T-helper 22 cell (primary cell): Measurements from ENCODE around the gene CCDC68.

Source experiments
- DNase-seq: peaks from one replicate; pipeline ENCODE4 v3.0.0-alpha.2; 2020; ENCODE audit warnings: low read depth

The CCDC68 gene

GRCh38 chr18:54918060-54918459 is 41.2 kb downstream of the CCDC68 start:
- no peak for DNase-seq

- DNase-seq, result no peak
Observed at GRCh38 chr18:54916507-54916906, 42.8 kb downstream of the CCDC68 start.

GRCh38 chr18:54914816-54915215 is 44.4 kb downstream of the CCDC68 start:
- DNase-seq, result no peak

DNA sequence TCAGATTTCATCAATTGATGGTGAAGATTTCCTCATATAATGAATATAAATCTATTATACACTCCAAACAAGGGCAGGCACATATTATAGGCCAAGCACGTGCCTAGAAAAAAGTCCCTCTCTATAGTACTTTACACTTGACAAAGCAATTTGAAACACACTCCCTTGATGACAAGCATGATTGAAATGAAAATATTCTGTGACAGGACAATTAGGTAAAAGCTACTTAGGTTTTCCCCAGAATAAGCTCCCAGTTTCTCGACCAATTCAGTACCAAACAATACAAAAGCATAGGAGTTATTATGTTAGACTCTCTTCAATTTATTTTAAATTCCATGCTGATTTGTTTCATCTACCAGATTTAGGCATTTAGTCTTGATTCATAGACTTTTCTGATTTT is 47.7 kb downstream of the CCDC68 start:
- no peak for DNase-seq

- DNase-seq, result no peak
Observed at GRCh38 chr18:54910161-54910919, 48.9 kb downstream of the CCDC68 start.

DNA sequence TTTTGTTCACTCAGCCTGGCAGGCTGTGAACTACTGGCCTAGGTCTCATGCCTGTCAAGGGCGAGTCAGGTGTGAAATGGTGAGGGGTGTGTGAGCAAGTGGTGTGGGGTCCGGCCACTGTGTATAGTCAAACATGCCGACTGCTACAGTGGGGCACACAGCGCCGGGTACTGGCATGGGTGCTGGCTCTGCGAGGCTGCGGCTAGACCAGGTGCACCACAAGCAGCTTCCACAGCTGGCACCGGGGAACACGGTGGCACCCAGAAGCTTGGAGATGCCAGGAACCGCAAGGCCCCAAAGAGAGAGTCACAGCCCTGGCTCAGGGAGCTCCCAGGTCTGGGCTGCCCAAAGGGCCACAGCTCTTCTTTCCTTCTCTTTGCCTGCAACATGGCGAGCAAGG is 49.7 kb downstream of the CCDC68 start:
- no peak for DNase-seq

GRCh38 chr18:54906331-54907185 is 52.7 kb downstream of the CCDC68 start:
- no peak for DNase-seq

DNA sequence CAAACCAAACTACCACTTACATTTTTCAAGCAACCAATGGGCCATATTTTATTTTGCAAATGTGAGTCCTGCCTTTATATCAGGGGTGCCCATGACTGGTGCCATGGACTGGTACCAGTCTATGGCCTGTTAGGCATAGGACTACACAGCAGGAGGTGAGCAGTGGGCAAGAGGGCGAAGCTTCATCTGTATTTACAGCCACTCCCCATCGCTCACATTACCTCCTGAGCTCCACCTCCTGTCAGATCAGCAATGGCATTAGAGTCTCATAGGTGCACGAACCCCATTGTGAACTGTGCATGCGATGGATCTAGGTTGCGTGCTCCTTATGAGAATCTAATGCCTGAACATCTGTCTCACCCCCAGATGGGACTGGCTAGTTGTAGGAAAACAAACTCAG is 53.6 kb downstream of the CCDC68 start:
- no peak for DNase-seq

DNA sequence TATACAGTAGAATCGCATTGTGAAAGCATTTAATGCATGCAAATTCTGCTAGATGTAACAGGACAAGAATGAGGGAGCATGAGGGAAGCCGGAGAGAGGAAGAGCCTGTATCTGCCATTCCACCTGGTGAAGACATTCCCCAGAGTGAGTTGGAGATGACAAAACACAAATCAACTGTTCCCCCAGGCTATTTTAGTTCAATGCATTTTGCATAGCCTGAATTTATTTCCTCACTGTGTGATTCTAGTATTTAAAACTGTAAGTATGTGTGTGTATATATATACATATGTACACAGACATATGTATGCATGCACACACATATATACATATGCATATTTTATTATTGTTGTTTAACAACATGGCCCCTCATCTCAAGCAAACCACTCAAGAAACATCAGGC is 54.7 kb downstream of the CCDC68 start:
- DNase-seq, result no peak

GRCh38 chr18:54900290-54900689 is 59.0 kb downstream of the CCDC68 start:
- DNase-seq, result no peak

- no peak for DNase-seq
Observed at GRCh38 chr18:54899500-54899899, 59.8 kb downstream of the CCDC68 start.

DNA sequence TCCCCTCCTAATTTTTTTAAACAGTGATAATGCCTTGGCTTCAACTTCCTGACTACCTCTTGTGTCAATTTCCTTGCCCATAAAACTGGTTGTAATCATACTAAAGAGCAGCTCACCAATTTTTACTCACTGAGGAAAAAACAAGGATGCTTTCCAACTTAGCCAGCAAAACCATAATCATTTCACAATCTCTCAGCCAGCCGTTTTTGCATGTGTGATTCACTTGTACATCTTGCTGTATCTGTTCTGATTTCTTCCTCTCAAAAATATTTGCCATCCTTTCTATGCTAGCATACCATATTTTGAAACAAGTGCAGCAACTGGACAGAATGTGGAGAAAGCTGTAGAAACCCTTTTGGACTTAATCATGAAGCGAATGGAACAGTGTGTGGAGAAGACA is 70.3 kb downstream of the CCDC68 start:
- no peak for DNase-seq

DNA sequence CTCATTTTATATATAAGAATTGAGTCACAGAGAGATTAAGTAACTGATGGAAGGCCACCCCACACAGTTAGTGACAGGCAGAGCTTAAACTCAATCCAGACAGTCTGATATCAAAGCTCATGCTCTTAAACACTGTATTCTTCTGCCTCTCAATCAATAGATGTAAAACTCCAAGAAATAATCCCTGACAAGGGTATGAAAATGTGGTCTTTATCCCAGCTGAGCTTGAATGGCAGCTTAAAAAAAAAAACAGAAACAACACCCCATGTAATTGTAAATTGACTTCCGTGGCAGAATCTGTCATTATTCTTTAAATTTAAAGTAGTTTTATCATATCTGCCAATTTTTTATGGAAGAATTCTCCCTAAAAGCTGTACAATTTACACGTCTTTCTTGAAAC is 70.9 kb downstream of the CCDC68 start:
- DNase-seq, result no peak

DNA sequence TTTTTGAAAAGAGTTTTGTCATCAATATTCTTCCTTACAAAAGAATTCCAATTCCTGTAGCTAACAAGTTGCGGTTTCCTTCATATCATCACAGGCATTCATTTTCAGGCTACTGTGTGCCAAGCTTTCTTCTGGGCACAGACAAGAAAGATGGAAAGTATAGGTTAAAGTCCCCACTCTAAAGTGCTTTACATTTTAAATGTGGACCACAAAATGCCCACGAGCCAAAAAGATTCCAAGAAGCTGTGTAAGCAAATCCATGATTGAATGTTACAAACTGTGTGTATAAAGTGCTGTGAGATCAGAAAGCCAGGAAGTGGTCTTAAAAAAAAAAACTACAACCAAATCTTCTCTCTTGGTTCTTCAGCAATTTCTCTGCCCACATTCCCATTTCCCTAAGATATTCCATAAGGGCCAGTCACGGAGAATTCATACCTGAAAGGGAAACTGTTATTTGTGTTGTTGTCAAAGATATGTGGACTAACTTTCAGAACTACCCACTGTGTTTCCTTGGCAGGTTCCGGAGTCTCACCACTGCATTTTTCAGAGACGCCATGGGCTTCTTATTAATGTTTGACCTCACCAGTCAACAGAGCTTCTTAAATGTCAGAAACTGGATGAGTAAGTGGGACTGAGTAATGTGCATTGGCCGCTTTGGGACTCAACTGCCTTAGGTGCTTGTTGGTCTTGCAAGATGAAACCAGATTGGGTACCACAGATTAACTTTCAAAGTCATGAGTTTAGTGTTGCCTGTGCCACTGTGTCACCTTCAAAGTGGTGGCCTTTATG is 75.3 kb downstream of the CCDC68 start:
- no peak for DNase-seq

DNA sequence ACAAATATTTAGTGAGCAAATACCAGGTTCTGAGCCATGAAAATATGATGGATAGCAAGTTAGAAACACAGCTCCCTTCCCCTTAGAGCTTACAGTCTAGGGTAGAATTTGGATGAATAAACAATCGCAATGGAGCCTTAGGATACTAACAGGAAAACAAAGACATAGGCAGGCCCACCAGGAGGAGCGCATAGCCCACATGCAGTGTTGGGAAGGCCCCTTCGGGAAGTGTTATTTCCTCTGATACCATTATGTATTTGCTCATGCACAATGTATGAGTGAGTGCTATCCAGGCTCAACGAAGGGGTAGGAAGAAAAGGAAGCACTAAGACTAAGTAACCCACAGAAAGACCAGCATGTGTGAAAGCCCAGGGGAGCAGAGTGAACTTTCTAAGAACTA is 76.9 kb downstream of the CCDC68 start:
- no peak for DNase-seq

DNA sequence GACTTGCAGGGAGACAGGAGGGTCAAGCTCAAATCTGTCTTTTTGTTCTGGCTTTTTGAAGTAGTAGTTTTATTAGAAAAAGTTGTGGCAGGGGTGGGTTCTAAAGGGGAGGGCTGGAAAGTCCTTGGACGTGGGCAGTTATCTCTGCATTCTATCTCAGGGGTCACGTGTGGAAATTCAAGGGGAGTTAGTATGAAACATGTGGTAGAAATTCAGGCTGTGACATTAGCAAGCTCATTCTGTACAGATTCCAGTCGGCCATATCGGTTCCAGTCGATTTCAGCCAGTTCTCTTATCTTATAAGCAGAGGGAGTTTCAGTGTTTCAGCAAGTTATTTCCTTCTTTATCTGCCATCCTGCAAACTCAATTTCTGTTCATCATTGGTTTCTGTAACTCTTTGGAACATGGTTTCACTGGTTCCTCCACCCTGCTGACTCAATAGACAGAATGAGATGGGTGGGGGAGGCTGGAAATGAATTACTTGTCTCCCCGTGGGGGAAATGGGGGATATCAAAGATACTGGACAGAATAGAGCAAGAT is 78.0 kb downstream of the CCDC68 start:
- DNase-seq, result no peak

GRCh38 chr18:54880395-54881105 is 78.7 kb downstream of the CCDC68 start:
- no peak for DNase-seq

- no peak for DNase-seq
Observed at GRCh38 chr18:54879691-54880090, 79.6 kb downstream of the CCDC68 start.

DNA sequence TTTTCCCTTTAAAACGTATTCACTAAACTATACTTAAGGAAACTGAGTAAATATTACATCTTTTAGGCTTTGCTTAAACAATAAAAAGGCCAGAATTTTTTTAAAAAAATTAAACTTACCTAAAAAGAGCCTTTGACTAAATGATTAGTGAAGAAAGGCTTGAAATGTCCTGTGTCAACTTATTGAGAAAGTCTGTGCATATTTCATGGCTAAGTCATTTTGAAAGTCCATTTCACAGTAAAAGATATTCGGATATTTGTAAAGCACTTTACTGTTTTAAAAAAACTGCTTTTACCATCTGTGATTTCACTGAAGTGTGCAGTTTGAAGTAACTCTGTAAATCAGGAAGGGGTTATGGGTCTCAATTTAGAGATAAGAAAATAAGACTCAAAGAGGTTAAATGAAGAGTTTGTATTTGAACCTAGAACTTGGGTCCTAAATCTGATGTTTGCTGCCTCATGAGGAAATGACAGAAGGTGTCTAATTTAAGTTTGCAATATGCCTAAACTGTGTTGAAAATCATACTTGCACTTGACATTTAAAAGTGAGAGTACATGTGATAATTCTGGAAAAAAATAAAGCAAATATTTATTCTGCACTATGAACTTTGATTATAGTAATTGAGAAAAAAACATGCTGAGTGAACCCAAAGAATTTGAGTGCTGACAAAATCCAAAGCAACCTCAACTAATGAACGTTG is 80.5 kb downstream of the CCDC68 start:
- no peak for DNase-seq

DNA sequence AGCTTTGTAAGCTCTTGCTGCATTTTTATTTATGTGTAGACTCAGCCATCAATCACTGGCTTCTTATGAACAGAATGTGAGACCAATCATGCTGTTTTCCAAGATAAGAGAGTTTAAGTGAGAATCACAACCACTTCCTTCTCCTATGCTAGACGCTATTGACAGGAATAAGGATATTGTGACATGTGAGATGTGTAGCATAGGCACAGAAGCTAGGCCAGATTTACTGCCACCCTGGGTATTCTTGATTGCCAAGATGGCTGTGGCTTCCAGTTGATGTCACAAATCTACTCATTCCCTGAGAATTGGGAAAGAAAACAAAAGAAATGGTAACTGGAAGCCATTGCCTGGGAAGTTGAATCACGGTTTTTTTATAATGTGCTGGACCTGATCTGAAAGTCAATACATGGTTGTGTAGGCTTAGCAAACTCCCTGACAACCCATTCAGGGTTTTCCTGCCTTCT is 81.1 kb downstream of the CCDC68 start:
- no peak for DNase-seq

GRCh38 chr18:54877076-54877475 is 82.2 kb downstream of the CCDC68 start:
- no peak for DNase-seq
